AG09319 (cell line): ENCODE measurements around the gene CDH23.

Source experiments
- DNase-seq: peaks from one replicate; pipeline ENCODE4 v3.0.0-alpha.2; 2010; ENCODE audit warnings: low read depth; ENCODE audit errors: extremely low read depth
- CTCF ChIP-seq: IDR thresholded peaks from 2 replicates; pipeline ENCODE4 v1.5.1; 2011; ENCODE audit warnings: low read depth, mild to moderate bottlenecking, inconsistent platforms, low read length, moderate library complexity

CDH23 gene

GRCh38 chr10:71616817-71617654 lies 220.3 kb downstream of the CDH23 start:
- DNase-seq, result no peak
- no peak for TF ChIP-seq CTCF

- DNase-seq, result no peak
- TF ChIP-seq CTCF, result no peak
These were observed 221.5 kb downstream of the CDH23 start for GRCh38 chr10:71618176-71618575.

- no peak for TF ChIP-seq CTCF
- no peak for DNase-seq
These were observed 221.9 kb downstream of the CDH23 start for GRCh38 chr10:71618598-71618997.

- DNase-seq, result no peak
- no peak for TF ChIP-seq CTCF
These were observed 223.9 kb downstream of the CDH23 start for GRCh38 chr10:71620642-71621041.

- TF ChIP-seq CTCF, result no peak
- no peak for DNase-seq
These were observed 224.8 kb downstream of the CDH23 start for GRCh38 chr10:71621231-71622153.

GRCh38 chr10:71622154-71622526 lies 225.4 kb downstream of the CDH23 start:
- TF ChIP-seq CTCF, result no peak
- no peak for DNase-seq

- TF ChIP-seq CTCF, result no peak
- no peak for DNase-seq
These were observed 225.9 kb downstream of the CDH23 start for GRCh38 chr10:71622616-71623015.
